GM12892 (cell line): ENCODE measurements around the gene STH.

Experiments used
- DNase-seq: peaks from one replicate; pipeline ENCODE4 v3.0.0; 2011; ENCODE audit not compliant: insufficient read length
- FAIRE-seq: peaks from 2 replicates; lab custom pipeline; 2011; peaks lifted over from hg19 to GRCh38; lab: Jason Lieb, UNC
- POLR2A ChIP-seq: IDR thresholded peaks from 2 replicates; pipeline ENCODE4 v1.6.1; 2011; ENCODE audit warnings: low read depth, low read length, control low read depth
- POLR2AphosphoS5 ChIP-seq: IDR thresholded peaks from 2 replicates; pipeline ENCODE4 v1.6.1; 2011; ENCODE audit warnings: low read depth, low read length, control low read depth
- TAF1 ChIP-seq: IDR thresholded peaks from 2 replicates; pipeline ENCODE4 v1.6.1; 2011; ENCODE audit warnings: low read depth, mild to moderate bottlenecking, control low read depth, low read length, borderline replicate concordance

Gene STH

DNA sequence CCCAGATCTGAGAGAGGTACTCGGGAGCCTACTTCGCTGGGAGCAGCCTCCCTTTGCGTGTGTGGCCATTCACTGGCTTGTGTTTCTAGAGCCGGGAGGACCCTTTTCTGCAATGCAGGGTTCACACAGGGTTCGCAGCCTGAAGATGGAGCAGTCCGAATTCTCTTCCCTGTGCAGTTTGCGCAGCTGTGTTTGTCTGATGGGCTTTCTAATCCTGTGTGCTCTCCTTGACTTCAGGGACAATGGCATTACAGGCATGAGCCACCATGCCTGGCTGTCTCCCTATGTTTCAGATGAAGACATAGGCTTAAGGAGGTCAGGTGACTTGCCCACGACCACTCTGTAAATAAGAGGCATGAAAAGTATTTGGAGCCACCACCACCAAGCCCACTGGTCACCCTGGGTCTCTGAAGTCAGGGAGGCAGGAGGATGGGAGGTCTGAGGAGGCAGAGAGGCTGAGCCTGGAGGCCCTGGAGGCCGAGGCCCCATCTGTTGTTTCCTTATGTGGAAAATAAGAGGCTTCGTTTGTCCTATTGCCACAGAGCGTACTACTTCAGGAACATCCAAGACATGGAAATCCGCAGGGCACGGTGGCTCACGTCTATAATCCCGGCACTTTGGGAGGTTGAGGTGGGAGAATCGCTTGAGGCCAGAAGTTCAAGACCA lies 5.0 kb upstream of the STH start:
- FAIRE-seq (no peak), DNase-seq (no peak)
- no peak for TF ChIP-seq POLR2AphosphoS5
- TF ChIP-seq TAF1, result no peak
- TF ChIP-seq POLR2A, result no peak

DNA sequence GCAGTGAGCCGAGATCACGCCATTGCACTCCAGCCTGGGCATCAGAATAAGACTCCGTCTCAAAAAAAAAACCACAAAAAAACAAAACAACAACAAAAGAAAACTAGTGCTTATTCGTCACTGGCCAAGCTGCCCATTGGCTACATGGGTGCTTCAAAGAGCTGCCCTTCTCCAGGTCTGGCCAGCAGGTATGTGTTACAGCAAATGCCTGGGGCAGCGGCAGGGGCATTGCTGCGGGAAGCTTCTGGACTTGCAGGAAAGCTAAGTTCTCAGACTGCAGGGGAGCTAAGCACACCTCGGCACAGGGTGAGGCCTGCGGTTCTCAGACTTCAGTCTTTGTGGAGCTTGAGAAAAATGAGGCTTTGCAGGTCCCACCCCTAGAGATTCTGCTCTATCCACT lies 4.1 kb upstream of the STH start:
- no peak for TF ChIP-seq POLR2A
- TF ChIP-seq TAF1, result no peak
- TF ChIP-seq POLR2AphosphoS5, result no peak
- DNase-seq, result no peak
- FAIRE-seq, result no peak

- DNase-seq (no peak), FAIRE-seq (no peak)
- no peak for TF ChIP-seq POLR2A
- TF ChIP-seq POLR2AphosphoS5, result no peak
- TF ChIP-seq TAF1, result no peak
Observed at GRCh38 chr17:45995627-45996270, 3.3 kb upstream of the STH start.

GRCh38 chr17:45996282-45996937 lies 2.6 kb upstream of the STH start:
- TF ChIP-seq POLR2AphosphoS5 (no peak), POLR2A (no peak), TAF1 (no peak)
- FAIRE-seq (no peak), DNase-seq (no peak)

DNA sequence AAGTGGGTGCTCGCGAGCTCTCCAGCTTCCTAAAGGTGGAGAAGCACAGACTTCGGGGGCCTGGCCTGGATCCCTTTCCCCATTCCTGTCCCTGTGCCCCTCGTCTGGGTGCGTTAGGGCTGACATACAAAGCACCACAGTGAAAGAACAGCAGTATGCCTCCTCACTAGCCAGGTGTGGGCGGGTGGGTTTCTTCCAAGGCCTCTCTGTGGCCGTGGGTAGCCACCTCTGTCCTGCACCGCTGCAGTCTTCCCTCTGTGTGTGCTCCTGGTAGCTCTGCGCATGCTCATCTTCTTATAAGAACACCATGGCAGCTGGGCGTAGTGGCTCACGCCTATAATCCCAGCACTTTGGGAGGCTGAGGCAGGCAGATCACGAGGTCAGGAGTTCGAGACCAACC lies 1.9 kb upstream of the STH start:
- FAIRE-seq, result no peak
- TF ChIP-seq POLR2A (no peak), TAF1 (no peak), POLR2AphosphoS5 (no peak)
- no peak for DNase-seq

- no peak for FAIRE-seq
- TF ChIP-seq TAF1 (no peak), POLR2AphosphoS5 (no peak), POLR2A (no peak)
- DNase-seq, result no peak
Observed at GRCh38 chr17:45997624-45998023, 1.4 kb upstream of the STH start.

DNA sequence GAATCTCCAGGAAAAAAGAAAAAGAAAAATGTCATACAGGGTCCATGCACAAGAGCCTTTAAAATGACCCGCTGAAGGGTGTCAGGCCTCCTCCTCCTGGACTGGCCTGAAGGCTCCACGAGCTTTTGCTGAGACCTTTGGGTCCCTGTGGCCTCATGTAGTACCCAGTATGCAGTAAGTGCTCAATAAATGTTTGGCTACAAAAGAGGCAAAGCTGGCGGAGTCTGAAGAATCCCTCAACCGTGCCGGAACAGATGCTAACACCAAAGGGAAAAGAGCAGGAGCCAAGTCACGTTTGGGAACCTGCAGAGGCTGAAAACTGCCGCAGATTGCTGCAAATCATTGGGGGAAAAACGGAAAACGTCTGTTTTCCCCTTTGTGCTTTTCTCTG lies 845 bp downstream of the STH start:
- DNase-seq (no peak), FAIRE-seq (no peak)
- no peak for TF ChIP-seq TAF1
- no peak for TF ChIP-seq POLR2A
- no peak for TF ChIP-seq POLR2AphosphoS5

DNA sequence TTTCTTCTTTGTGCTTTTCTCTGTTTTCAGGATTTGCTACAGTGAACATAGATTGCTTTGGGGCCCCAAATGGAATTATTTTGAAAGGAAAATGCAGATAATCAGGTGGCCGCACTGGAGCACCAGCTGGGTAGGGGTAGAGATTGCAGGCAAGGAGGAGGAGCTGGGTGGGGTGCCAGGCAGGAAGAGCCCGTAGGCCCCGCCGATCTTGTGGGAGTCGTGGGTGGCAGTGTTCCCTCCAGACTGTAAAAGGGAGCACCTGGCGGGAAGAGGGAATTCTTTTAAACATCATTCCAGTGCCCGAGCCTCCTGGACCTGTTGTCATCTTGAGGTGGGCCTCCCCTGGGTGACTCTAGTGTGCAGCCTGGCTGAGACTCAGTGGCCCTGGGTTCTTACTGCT lies 1.2 kb downstream of the STH start:
- TF ChIP-seq POLR2A (no peak), TAF1 (no peak), POLR2AphosphoS5 (no peak)
- FAIRE-seq (no peak), DNase-seq (no peak)

GRCh38 chr17:46000757-46001156 lies 1.7 kb downstream of the STH start:
- FAIRE-seq (no peak), DNase-seq (no peak)
- TF ChIP-seq TAF1 (no peak), POLR2AphosphoS5 (no peak)

GRCh38 chr17:46001390-46002310 lies 2.6 kb downstream of the STH start:
- FAIRE-seq, result no peak
- no peak for TF ChIP-seq TAF1
- TF ChIP-seq POLR2AphosphoS5, result no peak
- no peak for TF ChIP-seq POLR2A

GRCh38 chr17:46002311-46002972 lies 3.4 kb downstream of the STH start:
- TF ChIP-seq POLR2A (no peak), POLR2AphosphoS5 (no peak), TAF1 (no peak)
- FAIRE-seq (peak; percentile 78), DNase-seq (peak; percentile 62)

More at GRCh38 chr17:46001390-46002310, 2.6 kb downstream of the STH start:
- no peak for DNase-seq
